Duodenal mucosa (tissue), 2 donors: ENCODE data around the gene ZNF777.
"Not testable (repeated sequence)": the region's sequence is repeated elsewhere in the genome, so short reads cannot be mapped to it uniquely, and the experiment has no call there.

Experiments used
- H3K27ac ChIP-seq: one replicate; pipeline ENCODE4 v1.7.0; 2013; ENCODE audit warnings: low read depth, low read length
- H3K27me3 ChIP-seq, 2 donors: one replicate each; pipeline ENCODE4 v1.7.0; 2013; ENCODE audit warnings: low read length in 2 of 2, control low read depth in 1 of 2; ENCODE audit not compliant: insufficient read depth in 2 of 2, control insufficient read depth in 1 of 2
- H3K36me3 ChIP-seq, 2 donors: one replicate each; pipeline ENCODE4 v1.7.0; 2013; ENCODE audit warnings: low read length in 2 of 2, control low read depth in 1 of 2; ENCODE audit not compliant: insufficient read depth in 2 of 2, control insufficient read depth in 1 of 2
- H3K4me1 ChIP-seq, 2 donors: one replicate each; pipeline ENCODE4 v1.7.0; 2013; ENCODE audit warnings: low read length in 2 of 2, control low read depth in 1 of 2; ENCODE audit not compliant: insufficient read depth in 2 of 2, control insufficient read depth in 1 of 2
- H3K4me3 ChIP-seq, 2 donors: one replicate each; pipeline ENCODE4 v1.7.0; 2013; ENCODE audit warnings: low read length in 2 of 2, low read depth in 1 of 2
- H3K9ac ChIP-seq, 2 donors: one replicate each; pipeline ENCODE4 v1.7.0; 2013; ENCODE audit warnings: low read length in 2 of 2, low read depth in 1 of 2
- H3K9me3 ChIP-seq, 2 donors: one replicate each; pipeline ENCODE4 v1.7.0; 2013; ENCODE audit warnings: low read length in 2 of 2, control low read depth in 1 of 2; ENCODE audit not compliant: control insufficient read depth in 1 of 2

Gene ZNF777

GRCh38 chr7:149420006-149420405 is 40.9 kb downstream of the ZNF777 start:
- Histone ChIP-seq H3K9me3 (no peaks in the 10 kb centered on the region), H3K27ac (no peak overlapping the region), H3K36me3 (no peaks in the 10 kb centered on the region)

GRCh38 chr7:149415391-149416071 is 45.3 kb downstream of the ZNF777 start:
- Histone ChIP-seq H3K27ac (no peak overlapping the region), H3K9me3 (no peaks in the 10 kb centered on the region), H3K4me3 (no peak overlapping the region), H3K4me1 (no peaks in the 10 kb centered on the region), H3K9ac (no peak overlapping the region), H3K36me3 (no peaks in the 10 kb centered on the region), H3K27me3 (no peaks in the 10 kb centered on the region)

More at GRCh38 chr7:149420006-149420405, 40.9 kb downstream of the ZNF777 start:
- H3K27me3 ChIP-seq: no peaks in the 10 kb centered on the region
- H3K4me1 ChIP-seq: peaks cover 0 to 10% of the 10 kb centered on the region in 2 donors
- no peak overlapping the region for H3K9ac ChIP-seq
- no peak overlapping the region for H3K4me3 ChIP-seq

GRCh38 chr7:149414745-149415390 is 46.0 kb downstream of the ZNF777 start:
- H3K27ac ChIP-seq: no peak overlapping the region
- H3K36me3 ChIP-seq: no peaks in the 10 kb centered on the region
- H3K9me3 ChIP-seq: no peaks in the 10 kb centered on the region
- H3K9ac ChIP-seq: no peak overlapping the region
- no peaks in the 10 kb centered on the region for H3K4me1 ChIP-seq
- no peak overlapping the region for H3K4me3 ChIP-seq
- no peaks in the 10 kb centered on the region for H3K27me3 ChIP-seq

- no peaks in the 10 kb centered on the region for H3K27me3 ChIP-seq
- no peak overlapping the region for H3K9ac ChIP-seq
- H3K4me3 ChIP-seq: no peak overlapping the region
- no peak overlapping the region for H3K27ac ChIP-seq
- no peaks in the 10 kb centered on the region for H3K9me3 ChIP-seq
- no peaks in the 10 kb centered on the region for H3K36me3 ChIP-seq
- no peaks in the 10 kb centered on the region for H3K4me1 ChIP-seq
These were observed 46.7 kb downstream of the ZNF777 start for GRCh38 chr7:149414171-149414570.

- not testable (repeated sequence) for H3K4me1 ChIP-seq, H3K9ac ChIP-seq, H3K4me3 ChIP-seq, H3K9me3 ChIP-seq, H3K36me3 ChIP-seq, H3K27ac ChIP-seq, H3K27me3 ChIP-seq
These were observed 47.8 kb downstream of the ZNF777 start for GRCh38 chr7:149413083-149413482.

GRCh38 chr7:149409895-149410294 is 51.0 kb downstream of the ZNF777 start:
- no peak overlapping the region for H3K27ac ChIP-seq
- H3K36me3 ChIP-seq: no peaks in the 10 kb centered on the region
- H3K27me3 ChIP-seq: no peaks in the 10 kb centered on the region
- H3K9me3 ChIP-seq: no peaks in the 10 kb centered on the region
- no peak overlapping the region for H3K9ac ChIP-seq
- no peaks in the 10 kb centered on the region for H3K4me1 ChIP-seq
- H3K4me3 ChIP-seq: no peak overlapping the region

GRCh38 chr7:149404825-149405224 is 56.0 kb downstream of the ZNF777 start:
- H3K27ac ChIP-seq: no peak overlapping the region
- H3K27me3 ChIP-seq: no peaks in the 10 kb centered on the region
- no peaks in the 10 kb centered on the region for H3K36me3 ChIP-seq

GRCh38 chr7:149404396-149404795 is 56.5 kb downstream of the ZNF777 start:
- Histone ChIP-seq H3K4me3 (no peak overlapping the region), H3K36me3 (no peaks in the 10 kb centered on the region), H3K9ac (no peak overlapping the region), H3K9me3 (no peaks in the 10 kb centered on the region), H3K27me3 (no peaks in the 10 kb centered on the region), H3K4me1 (no peaks in the 10 kb centered on the region), H3K27ac (no peak overlapping the region)

More at GRCh38 chr7:149404825-149405224, 56.0 kb downstream of the ZNF777 start:
- no peaks in the 10 kb centered on the region for H3K9me3 ChIP-seq
- no peak overlapping the region for H3K4me3 ChIP-seq
- no peak overlapping the region for H3K9ac ChIP-seq
- H3K4me1 ChIP-seq: no peaks in the 10 kb centered on the region

GRCh38 chr7:149398195-149398820 is 62.6 kb downstream of the ZNF777 start:
- no peaks in the 10 kb centered on the region for H3K4me1 ChIP-seq
- no peaks in the 10 kb centered on the region for H3K27me3 ChIP-seq
- H3K36me3 ChIP-seq: no peaks in the 10 kb centered on the region
- no peak overlapping the region for H3K9ac ChIP-seq
- H3K4me3 ChIP-seq: no peak overlapping the region
- H3K27ac ChIP-seq: no peak overlapping the region
- peaks cover 5 to 7% of the 10 kb centered on the region in 2 donors for H3K9me3 ChIP-seq

- H3K4me3 ChIP-seq: no peak overlapping the region
- peaks cover 5 to 7% of the 10 kb centered on the region in 2 donors for H3K9me3 ChIP-seq
- no peak overlapping the region for H3K9ac ChIP-seq
- H3K27ac ChIP-seq: no peak overlapping the region
- H3K4me1 ChIP-seq: no peaks in the 10 kb centered on the region
- H3K27me3 ChIP-seq: no peaks in the 10 kb centered on the region
- no peaks in the 10 kb centered on the region for H3K36me3 ChIP-seq
These were observed 63.3 kb downstream of the ZNF777 start for GRCh38 chr7:149397470-149398043.
